K562 (cell line): ENCODE data around the gene TMEM135. TPM values are rescaled to one million over a fixed set of nuclear protein-coding genes. Genes with fewer than 3 reads are reported as not detected.

Experiments
- BMI1 ChIP-seq: fragments of 150-350 bp; IDR thresholded peaks from 2 replicates; pipeline ENCODE4 v1.6.1; 2014; ENCODE audit warnings: low read length
- DLX4 ChIP-seq: fragments of 250-450 bp; sonication (Bioruptor Pico); IDR thresholded peaks from 2 replicates; pipeline ENCODE4 v1.6.1; 2021; ENCODE audit warnings: mild to moderate bottlenecking
- E2F5 ChIP-seq: sonication (generic); formaldehyde crosslinking; IDR thresholded peaks from 2 replicates; pipeline ENCODE4 v1.8.0; 2022; ENCODE audit warnings: mild to moderate bottlenecking, missing genetic modification reagents
- HMG20A ChIP-seq: fragments of 450-650 bp; formaldehyde crosslinking; conservative IDR thresholded peaks from 2 replicates; pipeline ENCODE4 v1.4.0; 2020; ENCODE audit warnings: mild to moderate bottlenecking, mixed read lengths
- HMGXB4 ChIP-seq: sonication (generic); formaldehyde crosslinking; IDR thresholded peaks from 2 replicates; pipeline ENCODE4 v1.8.1; 2023; ENCODE audit warnings: mild to moderate bottlenecking, missing genetic modification reagents
- HNRNPK ChIP-seq: fragments of 200-400 bp; formaldehyde crosslinking; IDR thresholded peaks from one replicate; pipeline ENCODE4 v1.6.1; 2018; ENCODE audit warnings: mild to moderate bottlenecking, low read depth, low read length; ENCODE audit not compliant: poor library complexity, severe bottlenecking
- IRF1 ChIP-seq: sonication (generic); formaldehyde crosslinking; IDR thresholded peaks from 2 replicates; pipeline ENCODE4 v1.8.0; 2022; ENCODE audit warnings: missing genetic modification reagents, mild to moderate bottlenecking, borderline replicate concordance
- MAFK ChIP-seq: IDR thresholded peaks from 2 replicates; pipeline ENCODE4 v1.6.1; 2011; ENCODE audit warnings: low read length, improper control_type of control experiment
- NELFE ChIP-seq: IDR thresholded peaks from 2 replicates; pipeline ENCODE4 v1.6.1; 2011; ENCODE audit warnings: mild to moderate bottlenecking; ENCODE audit not compliant: insufficient read depth, insufficient read length
- NR2C2 ChIP-seq, 2 experiments: fragments of 200-800 bp in 1 of 2; sonication (Bioruptor generic) in 1 of 2; sonication (generic) in 1 of 2; formaldehyde crosslinking in 1 of 2; IDR thresholded peaks; 2 replicates each; pipeline versions ENCODE4 v1.6.1 to v1.8.0; 2016 to 2022; ENCODE audit warnings: mild to moderate bottlenecking in 1 of 2, missing compliant biosample characterization in 1 of 2, missing genetic modification characterization in 1 of 2, missing genetic modification reagents in 1 of 2
- NR2F6 ChIP-seq: fragments of 450-650 bp; formaldehyde crosslinking; IDR thresholded peaks from 2 replicates; pipeline ENCODE4 v1.4.0; 2020; ENCODE audit warnings: mild to moderate bottlenecking
- SMARCE1 ChIP-seq: fragments of 450-650 bp; IDR thresholded peaks from 2 replicates; pipeline ENCODE4 v1.7.1; 2016; ENCODE audit warnings: mild to moderate bottlenecking
- TFAP4 ChIP-seq: sonication (generic); formaldehyde crosslinking; IDR thresholded peaks from 2 replicates; pipeline ENCODE4 v1.8.0; 2022; ENCODE audit warnings: missing genetic modification reagents, mild to moderate bottlenecking, moderate library complexity, borderline replicate concordance
- TRIM24 ChIP-seq, 2 experiments: fragments of 450-650 bp; IDR thresholded peaks; 2 replicates each; pipeline ENCODE4 v1.6.1; 2016
- U2AF1 ChIP-seq: fragments of 200-400 bp; formaldehyde crosslinking; optimal IDR thresholded peaks from 2 replicates; pipeline ENCODE3; 2017; ENCODE audit warnings: mild to moderate bottlenecking, low read depth, low read length, moderate library complexity
- VEZF1 ChIP-seq: fragments of 200-800 bp; sonication (Bioruptor generic); IDR thresholded peaks from 2 replicates; pipeline ENCODE4 v1.6.1; 2017; ENCODE audit warnings: missing genetic modification characterization, missing compliant biosample characterization
- YBX1 ChIP-seq: fragments of 450-650 bp; IDR thresholded peaks from 2 replicates; pipeline ENCODE4 v1.7.1; 2016; ENCODE audit warnings: mild to moderate bottlenecking
- ZNF3 ChIP-seq: fragments of 250-450 bp; sonication (Bioruptor Pico); IDR thresholded peaks from 2 replicates; pipeline ENCODE4 v1.5.0; 2021; ENCODE audit warnings: mild to moderate bottlenecking, moderate library complexity
- ZNF584 ChIP-seq: fragments of 200-800 bp; sonication (Bioruptor generic); IDR thresholded peaks from 2 replicates; pipeline ENCODE4 v1.6.1; 2016; ENCODE audit warnings: low read depth, mild to moderate bottlenecking, missing genetic modification characterization, missing compliant biosample characterization
- ZNF586 ChIP-seq: fragments of 450-650 bp; formaldehyde crosslinking; conservative IDR thresholded peaks from 2 replicates; pipeline ENCODE4 v1.4.0; 2020; ENCODE audit warnings: mild to moderate bottlenecking, moderate library complexity
- polyA plus RNA-seq, 8 experiments: library from polyadenylated mRNA; depleted of rRNA in 4 of 8; stranded (reverse) in 5 of 8; unstranded in 3 of 8; fragments of >200 nt; fragmentation: Nextera tagmentation in 2 of 8; fragmentation: Illumina TruSeq in 1 of 8; extraction: Ambion mirVana in 2 of 8; extraction: Trizol in 1 of 8; gene quantifications; 2 replicates each; pipeline versions ENCODE4 v1.2.1 to v1.2.3, GENCODE V29; 2011 to 2014; ENCODE audit warnings: inconsistent platforms in 1 of 8, missing spikeins in 1 of 8
- total RNA-seq, 7 experiments: library from RNA; depleted of rRNA in 6 of 7; stranded (reverse); fragments of >200 nt in 6 of 7; fragmentation: Illumina TruSeq in 2 of 7; extraction: Trizol in 2 of 7; gene quantifications; 2 replicates each; pipeline versions ENCODE4 v1.2.1 to v1.2.3, GENCODE V29; 2011 to 2021; ENCODE audit warnings: low replicate concordance in 1 of 7

TMEM135 gene
- total and polyA plus RNA-seq, 9 of the 15 experiments (the other 6 are each of a cell fraction or from before 2014, with no cell fraction given) = 17.3 to 53.6 (median 24.9) TPM

GRCh38 chr11:87037450-87038234, at the start of gene TMEM135 (continued):
- TF ChIP-seq HMGXB4 (CRISPR knock-in tag) (no peak), DLX4 (CRISPR knock-in tag) (no peak), NR2C2 (CRISPR knock-in tag; IDR thresholded peaks at IDR 0.05) (peak; percentile 94), NR2C2 (tag; IDR thresholded peaks at IDR 0.05) (peak; percentile 97), MAFK (no peak), ZNF3 (no peak), VEZF1 (CRISPR knock-in tag) (peak; percentile 96), SMARCE1 (no peak), NR2F6 (CRISPR knock-in tag) (no peak), BMI1 (no peak), YBX1 (no peak), NELFE (no peak), TFAP4 (CRISPR knock-in tag) (peak; percentile 91), IRF1 (no peak), TRIM24 (IDR thresholded peaks at IDR 0.05) (peak in 1 of 2 experiments; percentile 42; a peak in 1 of 4 replicates), ZNF584 (no peak), U2AF1 (peak; percentile 65), ZNF586 (CRISPR knock-in tag) (no peak; the same call in 1 of the 2 replicates), HNRNPK (no peak), E2F5 (CRISPR knock-in tag) (no peak), HMG20A (CRISPR knock-in tag) (no peak)
